ENCODE results near the gene EXOC4. TPM values are rescaled to one million over a fixed set of nuclear protein-coding genes. Genes with fewer than 3 reads are reported as not detected.

Gene EXOC4
- polyA plus RNA-seq, 2 donors = 11.1 to 19.0 TPM

DNA sequence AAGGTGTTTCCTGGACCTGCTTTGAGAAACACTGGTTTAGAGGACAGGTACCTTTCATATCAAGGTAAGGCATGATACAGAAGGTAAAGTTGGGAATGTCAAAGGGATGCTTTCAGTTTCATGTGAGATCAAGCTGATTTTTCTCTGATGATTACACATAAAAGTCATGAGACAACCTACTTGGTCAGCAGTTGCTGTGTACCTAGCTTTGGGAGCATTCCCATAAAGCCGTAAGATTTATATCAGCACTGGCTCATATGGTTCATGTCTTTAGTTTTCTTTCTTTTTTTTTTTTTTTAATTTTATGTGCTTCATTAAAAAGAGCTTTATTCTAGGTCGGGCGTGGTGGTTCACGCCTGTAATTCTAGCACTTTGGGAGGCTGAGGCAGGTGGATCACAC lies 609.0 kb downstream of the EXOC4 start:
- H3K27ac ChIP-seq (ENCODE audit: low read depth in 2 of 2, low read length in 1 of 2) = no peak overlapping the region
- 93 to 97% methylated on average over 4 of the region's 4 CpGs for WGBS, 2 donors
- H3K36me3 ChIP-seq (ENCODE audit: control insufficient read depth in 2 of 2, insufficient read depth in 2 of 2, low read length in 1 of 2) = no peaks in the 10 kb centered on the region
- no peaks in the 10 kb centered on the region for H3K4me1 ChIP-seq (ENCODE audit: control insufficient read depth in 2 of 2, insufficient read depth in 2 of 2, low read length in 1 of 2)
- no peak overlapping the region for H3K4me3 ChIP-seq (ENCODE audit: low read depth in 1 of 2, low read length in 2 of 2)
- no peaks in the 10 kb centered on the region for H3K9me3 ChIP-seq (ENCODE audit: control insufficient read depth in 2 of 2, insufficient read depth in 1 of 2, low read depth in 1 of 2, low read length in 1 of 2)
- no peaks in the 10 kb centered on the region for H3K27me3 ChIP-seq (ENCODE audit: control insufficient read depth in 1 of 2, insufficient read depth in 2 of 2, low read length in 2 of 2)

DNA sequence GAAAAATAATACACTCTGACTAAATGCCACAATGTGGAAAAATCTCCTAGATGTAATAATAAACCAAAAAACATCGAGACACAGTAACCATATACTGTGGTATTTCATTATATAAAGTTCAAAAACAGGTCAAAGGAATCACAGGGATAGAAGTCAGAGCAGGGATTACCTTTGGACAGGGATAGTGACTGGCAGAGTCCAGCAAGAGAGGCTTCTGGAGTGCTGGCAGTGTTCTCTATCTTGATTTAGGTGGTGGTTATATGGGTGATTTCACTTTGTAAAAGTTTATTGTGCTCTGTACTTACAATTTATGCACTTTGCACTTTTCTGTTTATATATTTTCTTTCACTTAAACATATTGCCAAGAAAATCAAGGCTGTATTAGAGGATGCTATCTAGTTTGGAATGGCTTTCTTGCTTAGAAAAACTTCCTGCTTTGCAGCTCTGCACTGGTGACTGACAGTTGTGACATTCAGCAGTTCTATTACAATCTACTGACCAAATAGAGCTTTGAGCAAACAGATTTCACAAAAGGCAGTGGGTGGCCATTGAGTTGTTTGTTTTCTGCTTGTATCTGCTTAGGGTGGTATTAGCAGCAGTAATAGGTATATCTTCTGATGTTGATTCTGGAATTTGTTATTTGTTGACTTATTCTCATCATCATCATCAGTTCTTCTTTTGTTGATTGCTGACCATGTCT lies 610.6 kb downstream of the EXOC4 start:
- no peaks in the 10 kb centered on the region for H3K4me1 ChIP-seq (ENCODE audit: control insufficient read depth in 2 of 2, insufficient read depth in 2 of 2, low read length in 1 of 2)
- no peaks in the 10 kb centered on the region for H3K27me3 ChIP-seq (ENCODE audit: control insufficient read depth in 1 of 2, insufficient read depth in 2 of 2, low read length in 2 of 2)
- H3K9me3 ChIP-seq (ENCODE audit: control insufficient read depth in 2 of 2, insufficient read depth in 1 of 2, low read depth in 1 of 2, low read length in 1 of 2) = no peaks in the 10 kb centered on the region
- H3K36me3 ChIP-seq (ENCODE audit: control insufficient read depth in 2 of 2, insufficient read depth in 2 of 2, low read length in 1 of 2) = no peaks in the 10 kb centered on the region
- no peak overlapping the region for H3K4me3 ChIP-seq (ENCODE audit: low read depth in 1 of 2, low read length in 2 of 2)
- H3K27ac ChIP-seq (ENCODE audit: low read depth in 2 of 2, low read length in 1 of 2) = no peak overlapping the region
- WGBS, 2 donors = 94 to 95% methylated on average over 1 of the region's 1 CpG

DNA sequence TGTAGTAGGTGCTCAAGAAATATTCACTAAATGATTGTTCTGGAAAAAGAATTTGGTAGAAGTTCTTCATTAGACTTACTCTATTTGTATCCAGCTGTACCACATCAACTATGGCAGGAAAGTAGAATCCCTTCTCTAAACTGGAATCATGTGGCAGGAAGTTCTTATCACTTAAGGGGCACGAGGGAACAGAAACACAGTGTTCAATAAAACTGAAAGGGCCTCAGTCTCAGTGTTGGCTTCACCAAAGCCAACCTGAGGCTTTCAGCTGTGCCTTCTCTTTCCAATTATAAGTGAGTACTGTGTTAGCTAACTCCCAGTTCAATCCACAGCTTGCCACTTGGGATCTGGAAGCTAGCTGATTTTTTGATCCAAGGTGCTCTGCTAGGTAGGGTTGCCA lies 616.7 kb downstream of the EXOC4 start:
- Histone ChIP-seq H3K36me3 (ENCODE audit: control insufficient read depth in 2 of 2, insufficient read depth in 2 of 2, low read length in 1 of 2) (no peaks in the 10 kb centered on the region), H3K4me1 (ENCODE audit: control insufficient read depth in 2 of 2, insufficient read depth in 2 of 2, low read length in 1 of 2) (no peaks in the 10 kb centered on the region), H3K27me3 (ENCODE audit: control insufficient read depth in 1 of 2, insufficient read depth in 2 of 2, low read length in 2 of 2) (no peaks in the 10 kb centered on the region), H3K27ac (ENCODE audit: low read depth in 2 of 2, low read length in 1 of 2) (no peak overlapping the region), H3K9me3 (ENCODE audit: control insufficient read depth in 2 of 2, insufficient read depth in 1 of 2, low read depth in 1 of 2, low read length in 1 of 2) (no peaks in the 10 kb centered on the region), H3K4me3 (ENCODE audit: low read depth in 1 of 2, low read length in 2 of 2) (no peak overlapping the region)
- 65 to 74% methylated on average over 1 of the region's 1 CpG for WGBS, 2 donors

DNA sequence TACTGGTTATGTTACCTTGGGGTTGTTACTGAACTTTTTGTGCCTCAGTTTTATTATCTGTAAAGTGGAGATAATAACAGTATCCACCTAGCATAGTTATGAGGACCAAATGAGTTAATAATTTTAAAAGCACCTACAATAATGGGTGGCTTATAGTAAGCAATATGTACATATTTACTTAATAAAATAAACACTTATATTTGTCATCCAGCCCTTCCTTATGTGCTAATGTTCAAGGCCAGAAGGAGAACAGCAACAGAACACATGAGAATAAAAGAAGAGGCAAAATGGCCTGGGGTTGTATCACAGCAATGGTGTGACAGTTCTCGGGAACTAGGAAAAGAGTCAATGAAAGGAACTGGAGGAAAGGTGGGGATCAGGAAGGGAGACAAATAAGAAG lies 618.9 kb downstream of the EXOC4 start:
- WGBS, 2 donors = 90 to 93% methylated on average over 1 of the region's 1 CpG
- Histone ChIP-seq H3K4me1 (ENCODE audit: control insufficient read depth in 2 of 2, insufficient read depth in 2 of 2, low read length in 1 of 2) (no peaks in the 10 kb centered on the region), H3K4me3 (ENCODE audit: low read depth in 1 of 2, low read length in 2 of 2) (no peak overlapping the region), H3K36me3 (ENCODE audit: control insufficient read depth in 2 of 2, insufficient read depth in 2 of 2, low read length in 1 of 2) (no peaks in the 10 kb centered on the region), H3K27me3 (ENCODE audit: control insufficient read depth in 1 of 2, insufficient read depth in 2 of 2, low read length in 2 of 2) (no peaks in the 10 kb centered on the region), H3K9me3 (ENCODE audit: control insufficient read depth in 2 of 2, insufficient read depth in 1 of 2, low read depth in 1 of 2, low read length in 1 of 2) (no peaks in the 10 kb centered on the region), H3K27ac (ENCODE audit: low read depth in 2 of 2, low read length in 1 of 2) (no peak overlapping the region)

DNA sequence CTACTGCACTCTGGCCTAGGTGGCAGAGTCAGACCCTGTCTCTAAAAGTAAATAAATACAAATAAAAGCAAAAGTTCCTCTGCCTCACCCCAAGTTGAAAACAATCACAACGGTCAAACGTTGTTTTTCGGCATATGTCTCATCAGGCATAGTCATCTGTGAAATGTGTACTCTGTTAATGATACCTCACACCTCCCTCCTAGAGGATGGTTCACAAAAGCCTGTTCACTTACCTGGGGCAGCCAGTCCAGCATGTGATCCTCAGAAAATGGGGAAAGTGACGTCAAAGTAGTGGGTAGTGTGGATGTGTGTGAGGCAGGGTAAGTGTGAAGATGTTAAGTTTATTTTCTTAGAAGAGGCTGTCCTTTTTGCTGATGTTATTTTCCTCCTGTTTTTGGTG lies 620.3 kb downstream of the EXOC4 start:
- Histone ChIP-seq H3K9me3 (ENCODE audit: control insufficient read depth in 2 of 2, insufficient read depth in 1 of 2, low read depth in 1 of 2, low read length in 1 of 2) (no peaks in the 10 kb centered on the region), H3K27ac (ENCODE audit: low read depth in 2 of 2, low read length in 1 of 2) (no peak overlapping the region), H3K36me3 (ENCODE audit: control insufficient read depth in 2 of 2, insufficient read depth in 2 of 2, low read length in 1 of 2) (no peaks in the 10 kb centered on the region), H3K4me1 (ENCODE audit: control insufficient read depth in 2 of 2, insufficient read depth in 2 of 2, low read length in 1 of 2) (no peaks in the 10 kb centered on the region), H3K4me3 (ENCODE audit: low read depth in 1 of 2, low read length in 2 of 2) (no peak overlapping the region), H3K27me3 (ENCODE audit: control insufficient read depth in 1 of 2, insufficient read depth in 2 of 2, low read length in 2 of 2) (no peaks in the 10 kb centered on the region)
- WGBS, 2 donors = 87 to 94% methylated on average over 4 of the region's 4 CpGs

DNA sequence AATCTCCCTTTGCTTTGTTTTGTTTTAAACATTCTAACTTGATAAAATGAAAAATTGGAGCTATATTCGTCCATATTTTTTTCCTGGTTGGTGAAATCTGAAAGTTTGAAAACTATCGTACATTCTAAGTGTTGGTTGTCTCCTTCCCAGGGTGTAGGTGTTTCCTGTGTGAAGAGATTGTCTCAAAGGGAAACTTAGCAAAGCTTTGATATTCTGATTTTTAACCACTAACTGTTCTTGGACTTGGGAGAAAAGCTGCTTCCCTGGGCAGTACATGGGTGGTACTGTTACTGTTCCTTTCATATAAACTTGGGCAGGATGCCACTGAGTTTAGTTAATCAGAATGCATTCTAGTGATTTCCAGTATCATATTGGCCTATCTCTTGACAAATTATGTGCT lies 620.8 kb downstream of the EXOC4 start:
- Histone ChIP-seq H3K4me1 (ENCODE audit: control insufficient read depth in 2 of 2, insufficient read depth in 2 of 2, low read length in 1 of 2) (no peaks in the 10 kb centered on the region), H3K27me3 (ENCODE audit: control insufficient read depth in 1 of 2, insufficient read depth in 2 of 2, low read length in 2 of 2) (no peaks in the 10 kb centered on the region), H3K4me3 (ENCODE audit: low read depth in 1 of 2, low read length in 2 of 2) (no peak overlapping the region), H3K36me3 (ENCODE audit: control insufficient read depth in 2 of 2, insufficient read depth in 2 of 2, low read length in 1 of 2) (no peaks in the 10 kb centered on the region), H3K9me3 (ENCODE audit: control insufficient read depth in 2 of 2, insufficient read depth in 1 of 2, low read depth in 1 of 2, low read length in 1 of 2) (no peaks in the 10 kb centered on the region), H3K27ac (ENCODE audit: low read depth in 2 of 2, low read length in 1 of 2) (no peak overlapping the region)
- 78 to 83% methylated on average over 2 of the region's 2 CpGs for WGBS, 2 donors

DNA sequence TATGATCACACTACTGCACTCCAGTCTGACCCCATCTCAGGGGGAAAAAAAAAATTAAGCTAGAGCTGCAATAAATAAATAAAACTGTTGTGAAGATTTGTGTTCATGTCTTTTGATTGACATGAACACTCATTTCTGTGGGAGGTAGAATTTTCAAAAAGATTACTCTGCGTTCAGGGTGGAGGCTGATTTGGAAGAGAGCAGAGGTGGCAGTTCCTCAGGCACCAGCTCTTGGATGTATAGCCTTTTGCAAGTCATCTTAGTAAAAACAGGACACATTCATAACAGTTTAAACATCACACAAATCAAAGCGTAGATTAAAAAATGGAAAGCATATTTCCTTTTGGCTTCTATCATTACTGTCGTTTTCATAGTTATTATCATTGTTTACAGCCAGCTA lies 630.7 kb downstream of the EXOC4 start:
- Histone ChIP-seq H3K9me3 (ENCODE audit: control insufficient read depth in 2 of 2, insufficient read depth in 1 of 2, low read depth in 1 of 2, low read length in 1 of 2) (no peaks in the 10 kb centered on the region), H3K4me1 (ENCODE audit: control insufficient read depth in 2 of 2, insufficient read depth in 2 of 2, low read length in 1 of 2) (no peaks in the 10 kb centered on the region), H3K36me3 (ENCODE audit: control insufficient read depth in 2 of 2, insufficient read depth in 2 of 2, low read length in 1 of 2) (no peaks in the 10 kb centered on the region), H3K4me3 (ENCODE audit: low read depth in 1 of 2, low read length in 2 of 2) (no peak overlapping the region), H3K27me3 (ENCODE audit: control insufficient read depth in 1 of 2, insufficient read depth in 2 of 2, low read length in 2 of 2) (no peaks in the 10 kb centered on the region), H3K27ac (ENCODE audit: low read depth in 2 of 2, low read length in 1 of 2) (no peak overlapping the region)
- 81 to 91% methylated on average over 3 of the region's 3 CpGs for WGBS, 2 donors

DNA sequence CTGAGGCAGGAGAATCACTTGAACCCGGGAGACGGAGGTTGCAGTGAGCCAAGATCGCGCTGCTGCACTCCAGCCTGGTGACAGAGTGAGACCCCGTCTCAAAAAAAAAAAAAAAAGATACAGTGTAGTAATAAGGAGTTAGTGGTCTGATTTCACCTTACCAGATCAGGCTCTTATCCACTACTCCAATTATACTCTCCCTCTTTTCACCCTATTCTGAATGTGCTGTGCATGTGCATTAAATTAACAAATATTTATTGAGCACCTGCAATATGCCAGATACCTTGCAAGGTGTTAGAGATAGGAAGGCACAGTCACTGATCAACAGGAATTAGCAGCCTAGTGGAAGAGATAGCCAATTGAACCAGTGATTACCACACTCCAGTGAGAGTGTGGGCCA lies 632.3 kb downstream of the EXOC4 start:
- Histone ChIP-seq H3K36me3 (ENCODE audit: control insufficient read depth in 2 of 2, insufficient read depth in 2 of 2, low read length in 1 of 2) (no peaks in the 10 kb centered on the region), H3K27me3 (ENCODE audit: control insufficient read depth in 1 of 2, insufficient read depth in 2 of 2, low read length in 2 of 2) (no peaks in the 10 kb centered on the region), H3K4me1 (ENCODE audit: control insufficient read depth in 2 of 2, insufficient read depth in 2 of 2, low read length in 1 of 2) (no peaks in the 10 kb centered on the region), H3K4me3 (ENCODE audit: low read depth in 1 of 2, low read length in 2 of 2) (no peak overlapping the region), H3K27ac (ENCODE audit: low read depth in 2 of 2, low read length in 1 of 2) (no peak overlapping the region), H3K9me3 (ENCODE audit: control insufficient read depth in 2 of 2, insufficient read depth in 1 of 2, low read depth in 1 of 2, low read length in 1 of 2) (no peaks in the 10 kb centered on the region)
- 99 to 100% methylated on average over 5 of the region's 5 CpGs for WGBS, 2 donors

DNA sequence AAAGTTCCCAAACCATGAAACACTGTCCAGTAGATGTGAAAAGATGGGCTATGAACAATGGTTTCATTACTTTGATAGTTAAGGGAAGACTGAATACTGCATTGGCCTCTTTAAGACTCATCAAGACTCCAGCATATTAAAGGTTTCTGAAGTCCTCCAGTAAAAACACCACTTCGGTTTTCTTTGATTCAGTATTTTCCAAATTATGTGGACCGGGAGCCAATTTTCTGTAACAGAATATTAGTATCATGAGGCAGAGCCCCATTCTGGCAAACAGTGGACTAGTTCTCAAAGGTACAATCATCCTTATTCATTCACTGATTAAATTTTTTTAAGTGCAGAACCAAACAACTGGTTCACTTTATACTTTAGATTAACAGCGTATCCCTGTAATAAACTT lies 633.2 kb downstream of the EXOC4 start:
- Histone ChIP-seq H3K9me3 (ENCODE audit: control insufficient read depth in 2 of 2, insufficient read depth in 1 of 2, low read depth in 1 of 2, low read length in 1 of 2) (no peaks in the 10 kb centered on the region), H3K27me3 (ENCODE audit: control insufficient read depth in 1 of 2, insufficient read depth in 2 of 2, low read length in 2 of 2) (no peaks in the 10 kb centered on the region)
- 83 to 84% methylated on average over 3 of the region's 3 CpGs for WGBS, 2 donors

DNA sequence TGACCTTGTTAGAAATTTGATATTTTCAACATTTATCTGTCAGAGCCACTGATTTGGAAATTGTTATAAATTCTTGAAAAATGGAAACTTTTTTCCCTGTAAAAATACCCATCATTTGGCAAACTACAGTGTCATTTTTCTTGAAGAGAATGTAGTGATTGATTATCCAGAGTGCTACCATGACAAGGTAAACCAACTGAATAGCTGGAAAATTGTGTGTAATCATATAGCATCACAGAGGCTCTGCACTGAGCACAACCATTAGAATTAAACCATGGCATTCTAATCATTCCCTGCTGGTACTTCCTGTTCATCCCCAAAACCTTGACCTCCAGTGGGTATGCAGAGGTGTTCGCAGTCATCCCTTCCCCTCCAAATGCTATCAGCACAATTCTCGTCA lies 633.9 kb downstream of the EXOC4 start:
- Histone ChIP-seq H3K9me3 (ENCODE audit: control insufficient read depth in 2 of 2, insufficient read depth in 1 of 2, low read depth in 1 of 2, low read length in 1 of 2) (no peaks in the 10 kb centered on the region), H3K4me3 (ENCODE audit: low read depth in 1 of 2, low read length in 2 of 2) (no peak overlapping the region), H3K4me1 (ENCODE audit: control insufficient read depth in 2 of 2, insufficient read depth in 2 of 2, low read length in 1 of 2) (no peaks in the 10 kb centered on the region), H3K27me3 (ENCODE audit: control insufficient read depth in 1 of 2, insufficient read depth in 2 of 2, low read length in 2 of 2) (no peaks in the 10 kb centered on the region), H3K27ac (ENCODE audit: low read depth in 2 of 2, low read length in 1 of 2) (no peak overlapping the region), H3K36me3 (ENCODE audit: control insufficient read depth in 2 of 2, insufficient read depth in 2 of 2, low read length in 1 of 2) (no peaks in the 10 kb centered on the region)
- 89 to 98% methylated on average over 2 of the region's 2 CpGs for WGBS, 2 donors

More for the DNA sequence above, 633.2 kb downstream of the EXOC4 start:
- Histone ChIP-seq H3K4me3 (ENCODE audit: low read depth in 1 of 2, low read length in 2 of 2) (no peak overlapping the region), H3K36me3 (ENCODE audit: control insufficient read depth in 2 of 2, insufficient read depth in 2 of 2, low read length in 1 of 2) (no peaks in the 10 kb centered on the region), H3K4me1 (ENCODE audit: control insufficient read depth in 2 of 2, insufficient read depth in 2 of 2, low read length in 1 of 2) (no peaks in the 10 kb centered on the region), H3K27ac (ENCODE audit: low read depth in 2 of 2, low read length in 1 of 2) (no peak overlapping the region)
